Uterus (tissue), 2 donors: ENCODE results near the gene INTS11.

Source experiments
- CTCF ChIP-seq, 4 experiments: fragments of 200-600 bp in 2 of 4; fragments of 450-650 bp in 2 of 4; sonication (generic) in 2 of 4; IDR thresholded peaks; one replicate each; pipeline ENCODE4 v1.5.1; 2016 to 2019; ENCODE audit warnings: antibody characterized with exemption in 4 of 4, mild to moderate bottlenecking in 2 of 4, moderate library complexity in 1 of 4
- POLR2A ChIP-seq, 2 donors: fragments of 450-650 bp; IDR thresholded peaks; one replicate each; pipeline ENCODE4 v1.6.1; 2016; ENCODE audit warnings: antibody characterized with exemption in 2 of 2, mild to moderate bottlenecking in 1 of 2, moderate library complexity in 1 of 2

GRCh38 chr1:1347663-1348419 lies 23.4 kb upstream of the INTS11 start:
- TF ChIP-seq CTCF (IDR thresholded peaks at IDR 0.05) (no peak), POLR2A (IDR thresholded peaks at IDR 0.05) (no peak)
